Stimulated activated CD8-positive, alpha-beta memory T cell treated with anti-CD3 and anti-CD28 coated beads, Interleukin-2, amount 100 ng/mL, for 1 hour (primary cell): ENCODE data around the gene JTB.
A peak's percentile ranks its signal among the peaks of the same experiment; 100 is the strongest.

Experiments used
- DNase-seq, 2 donors: peaks; one replicate each; pipeline ENCODE4 v3.0.0-alpha.2; 2020; ENCODE audit warnings: low read depth in 2 of 2

The JTB gene

GRCh38 chr1:153978274-153978909 lies 918 bp upstream of the JTB start:
- no peak for DNase-seq

GRCh38 chr1:153976819-153977249 lies 640 bp downstream of the JTB start:
- no peak for DNase-seq

- DNase-seq = no peak
These were observed 3.9 kb downstream of the JTB start for GRCh38 chr1:153973525-153973924.

- DNase-seq = no peak
These were observed 4.4 kb downstream of the JTB start for GRCh38 chr1:153973071-153973470.

DNA sequence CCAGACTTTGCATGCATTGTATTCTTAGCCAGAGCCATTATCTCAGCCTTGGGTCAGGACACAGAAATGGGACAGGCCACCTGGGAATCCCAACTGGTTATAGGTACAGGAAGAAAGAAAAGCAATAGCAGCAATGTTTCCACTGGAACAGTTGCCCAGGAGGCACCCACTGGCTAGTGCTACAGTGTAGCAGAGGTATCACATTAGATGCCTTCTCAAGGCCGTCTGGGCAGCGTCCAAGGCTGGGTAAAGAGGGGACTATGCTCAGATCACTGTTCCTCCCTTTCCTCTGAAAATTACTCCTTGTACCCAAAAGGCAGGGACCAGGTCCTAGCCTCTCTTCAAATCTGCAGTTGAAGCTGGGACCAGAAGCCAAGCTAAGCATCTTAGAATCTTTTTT lies 7.1 kb downstream of the JTB start:
- DNase-seq = no peak

GRCh38 chr1:153968972-153969371 lies 8.5 kb downstream of the JTB start:
- no peak for DNase-seq

DNA sequence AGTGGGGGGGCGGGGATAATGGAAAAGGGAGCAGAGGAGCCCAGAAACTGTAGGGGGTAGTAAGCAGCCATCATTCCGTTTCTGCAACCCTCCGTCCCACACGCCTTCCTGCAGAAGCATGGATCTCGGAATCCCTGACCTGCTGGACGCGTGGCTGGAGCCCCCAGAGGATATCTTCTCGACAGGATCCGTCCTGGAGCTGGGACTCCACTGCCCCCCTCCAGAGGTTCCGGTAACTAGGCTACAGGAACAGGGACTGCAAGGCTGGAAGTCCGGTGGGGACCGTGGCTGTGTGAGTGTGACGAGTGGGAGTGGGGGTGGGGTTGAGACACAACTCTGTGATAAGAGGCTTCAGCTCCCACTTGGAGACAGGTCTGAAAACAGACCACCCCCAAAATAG lies 9.1 kb downstream of the JTB start:
- DNase-seq = no peak

DNA sequence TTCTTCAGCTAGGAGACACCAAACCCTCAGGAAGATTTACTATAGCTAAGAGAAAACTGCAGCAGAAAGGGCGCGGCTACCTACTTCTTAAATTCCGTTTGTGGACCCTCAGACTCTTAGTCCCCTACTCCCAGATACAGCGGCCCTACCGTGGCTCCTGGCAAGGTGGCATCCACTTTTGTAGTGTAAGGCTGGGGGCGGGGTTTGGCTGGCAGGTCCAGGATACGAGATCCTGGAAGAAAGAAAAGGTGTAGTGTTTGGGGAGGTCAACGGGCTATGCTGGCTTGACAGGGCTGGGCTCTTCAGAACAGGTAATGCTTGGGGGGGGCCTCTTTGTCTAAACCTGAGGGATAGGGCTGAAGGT lies 9.5 kb downstream of the JTB start:
- DNase-seq = no peak

- DNase-seq = peak; percentile 66 to 68
These were observed 10.1 kb downstream of the JTB start, which contains the start of gene CREB3L4 for GRCh38 chr1:153967107-153967999. Gene CREB3L4 (plus strand): TSS chr1:153967902. CDS start chr1:153968526, 624 bp downstream.

DNA sequence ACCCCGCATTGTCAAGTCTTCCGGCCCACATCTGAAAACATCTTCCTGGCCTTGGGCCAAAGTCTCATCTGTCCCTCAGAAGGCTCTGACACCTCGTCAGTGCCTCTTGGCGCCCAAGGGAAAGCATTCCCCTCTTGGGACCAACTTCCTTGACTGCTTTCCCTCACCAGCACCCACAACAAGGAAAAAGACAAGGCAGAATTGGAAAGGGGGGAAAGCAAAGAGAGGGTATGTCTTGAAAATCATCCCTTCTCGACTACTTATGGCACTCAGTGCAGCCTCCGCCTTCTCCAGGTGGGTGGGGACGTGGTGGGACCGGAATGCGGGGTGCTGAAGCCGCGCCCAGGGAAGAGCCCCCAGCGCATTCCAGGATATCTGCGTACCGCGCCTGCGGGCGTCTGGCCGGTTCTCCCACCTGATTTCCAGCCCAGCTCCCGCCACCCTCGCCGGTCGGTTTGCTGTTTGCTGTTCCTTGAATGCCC lies 13.6 kb downstream of the JTB start:
- no peak for DNase-seq

DNA sequence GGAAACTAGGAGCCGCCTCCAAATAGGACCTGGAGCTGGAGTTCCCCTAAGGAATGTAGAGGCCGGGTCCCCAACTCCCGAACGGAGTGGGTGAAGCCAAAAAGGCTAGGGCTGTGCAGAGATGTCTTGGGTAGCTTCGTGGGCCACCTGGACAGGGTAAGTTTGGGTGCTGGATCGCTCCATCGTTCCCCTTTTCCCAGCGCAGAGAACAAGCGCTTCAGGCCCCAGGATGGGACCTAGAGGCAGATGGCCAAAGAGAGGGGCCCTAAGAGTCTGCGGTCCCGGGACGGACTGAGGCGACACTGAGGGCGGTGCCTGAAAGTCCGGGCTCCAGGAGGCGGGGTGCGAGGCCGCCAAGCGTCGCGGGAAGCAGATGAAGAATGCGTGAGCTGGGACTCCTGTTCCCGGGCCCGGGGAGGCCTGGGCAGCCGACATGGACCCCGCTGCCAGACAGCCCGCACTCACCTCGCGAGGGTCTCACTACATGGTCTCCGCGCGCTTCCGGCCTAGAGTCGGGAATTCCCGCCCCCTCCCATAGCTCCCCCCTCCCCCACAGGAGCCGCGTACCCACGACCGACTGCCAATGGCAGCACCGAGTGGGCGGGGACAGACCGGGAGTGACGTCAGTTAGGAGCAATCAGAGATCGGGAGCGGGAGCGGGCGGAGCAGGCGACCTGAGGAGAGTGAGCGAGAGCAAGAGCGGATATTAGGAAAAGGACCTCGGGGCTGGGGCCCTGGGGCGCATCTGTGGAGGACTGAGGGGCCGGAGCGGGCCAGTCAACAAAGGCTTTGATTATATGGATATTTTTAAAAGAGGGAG lies 14.2 kb downstream of the JTB start, which contains the start of gene SLC39A1:
Gene SLC39A1, minus strand, starts transcription at position 508 of the 820 bp plus-strand sequence. CDS start 822 bp downstream, outside the sequence.
- peak; percentile 84 to 90 for DNase-seq

- DNase-seq = no peak
These were observed 15.1 kb downstream of the JTB start for GRCh38 chr1:153962088-153963029.

GRCh38 chr1:153961421-153961820 lies 16.1 kb downstream of the JTB start:
- no peak for DNase-seq

DNA sequence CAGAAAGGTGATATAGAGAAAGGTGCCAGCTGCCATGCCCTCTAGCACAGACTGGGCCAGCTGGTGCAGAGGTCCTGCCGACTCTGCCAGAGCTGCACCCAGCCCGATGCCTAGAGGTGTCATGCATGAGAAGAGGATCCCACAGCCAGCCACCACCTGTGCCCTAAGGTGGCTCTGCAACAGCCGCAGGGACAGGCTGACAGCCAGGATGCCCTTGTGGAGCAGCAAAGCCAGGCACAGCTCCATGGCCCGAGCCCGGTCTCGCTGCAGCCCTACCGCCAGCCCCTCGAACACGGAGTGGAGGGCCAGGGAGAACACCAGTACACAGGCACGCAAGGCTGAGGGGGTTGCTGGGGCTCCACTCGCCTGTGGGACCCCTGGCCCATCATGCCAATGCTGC lies 17.3 kb downstream of the JTB start:
- DNase-seq = no peak

- DNase-seq = no peak
These were observed 18.0 kb downstream of the JTB start for GRCh38 chr1:153959454-153959853.

DNA sequence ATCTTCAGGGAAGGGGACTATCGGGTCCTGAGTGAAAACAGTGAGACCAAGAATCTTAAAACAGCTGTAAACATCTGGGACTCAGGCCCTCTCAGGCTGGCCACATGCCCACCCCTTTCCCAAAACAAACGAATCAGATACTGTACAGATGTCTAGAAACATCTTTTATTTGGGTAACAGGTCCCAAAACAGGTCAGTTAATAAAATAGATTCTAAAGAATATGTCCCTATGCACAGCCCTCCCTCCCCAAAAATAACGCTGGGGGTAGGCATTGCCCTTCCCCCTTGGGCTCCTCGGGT lies 18.6 kb downstream of the JTB start:
- DNase-seq = no peak

- DNase-seq = peak; percentile 90 to 93
These were observed 19.1 kb downstream of the JTB start, which contains the start of gene CRTC2 for GRCh38 chr1:153958111-153958960. Gene CRTC2 (minus strand): TSS chr1:153958612. CDS start chr1:153958497, 115 bp downstream.

DNA sequence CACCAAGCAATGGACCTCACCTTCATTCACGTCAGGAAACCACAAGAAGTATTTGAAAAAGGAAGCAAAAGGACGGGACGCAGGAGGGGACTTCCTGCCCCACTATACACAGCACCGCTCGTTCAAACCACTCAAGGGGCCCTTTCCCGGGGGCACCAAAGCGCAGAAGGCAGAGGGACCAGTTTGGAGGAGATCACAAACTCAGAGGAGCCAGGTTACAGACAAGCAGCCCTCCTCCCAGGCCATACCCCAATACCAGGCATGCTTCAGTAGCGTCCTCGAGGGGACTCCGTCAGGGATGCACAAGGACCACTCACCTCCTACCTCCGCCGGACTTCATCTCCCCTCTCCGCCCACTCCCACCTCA lies 19.7 kb downstream of the JTB start:
- no peak for DNase-seq

GRCh38 chr1:153956997-153957715 lies 20.3 kb downstream of the JTB start:
- no peak for DNase-seq
